DND-41 (cell line): ENCODE results near the gene C1QL2.

ENCODE experiments used
- CTCF ChIP-seq: IDR thresholded peaks from 2 replicates; pipeline ENCODE4 v1.5.1; 2012; ENCODE audit warnings: borderline replicate concordance, low read length, moderate library complexity, mild to moderate bottlenecking; ENCODE audit not compliant: poor library complexity, severe bottlenecking; ENCODE audit errors: extremely low read depth
- EZH2 ChIP-seq: IDR thresholded peaks from 3 replicates; pipeline ENCODE4 v1.6.1; 2012; ENCODE audit warnings: borderline replicate concordance, low read depth, mild to moderate bottlenecking, moderate library complexity, low read length, inconsistent platforms; ENCODE audit not compliant: severe bottlenecking

- TF ChIP-seq CTCF: no peak
- TF ChIP-seq EZH2: no peak
These were observed 48.9 kb upstream of the C1QL2 start for GRCh38 chr2:119207447-119207846.
